T-helper 2 cell treated with Interferon-gamma antibody and Interleukin-4, amounts not matched to agents 5 μg/mL and 100 μg/mL, for 36 hours (primary cell): Measurements from ENCODE around the gene ETV1.

Experiments
- DNase-seq: peaks from one replicate; pipeline ENCODE4 v3.0.0; 2021; ENCODE audit warnings: low spot score
- H3K27ac Mint-ChIP-seq: one replicate; pipeline ENCODE4 v1.8.0; 2021; ENCODE audit warnings: mild to moderate bottlenecking, mixed read lengths
- H3K27me3 Mint-ChIP-seq: one replicate; pipeline ENCODE4 v1.8.0; 2021; ENCODE audit warnings: low read depth, mixed read lengths
- H3K36me3 Mint-ChIP-seq: one replicate; pipeline ENCODE4 v1.8.0; 2021; ENCODE audit warnings: low read depth, mixed read lengths
- H3K4me1 Mint-ChIP-seq: one replicate; pipeline ENCODE4 v1.8.0; 2021; ENCODE audit warnings: low read depth, mixed read lengths
- H3K4me3 Mint-ChIP-seq: one replicate; pipeline ENCODE4 v1.8.0; 2022; ENCODE audit warnings: mild to moderate bottlenecking, moderate library complexity, mixed read lengths
- H3K9me3 Mint-ChIP-seq: one replicate; pipeline ENCODE4 v1.8.0; 2021; ENCODE audit warnings: mixed read lengths

ETV1 gene

GRCh38 chr7:13989126-13989948 lies at the start of gene ETV1:
TSS of gene ETV1 (minus strand) at chr7:13989666. CDS start at chr7:13989052, 614 bp downstream.
- Mint-ChIP-seq H3K27ac (no peak within 1 kb of the TSS), H3K4me3 (no peak within 1 kb of the TSS), H3K36me3 (no peaks in the 10 kb centered on the region), H3K4me1 (no peaks in the 10 kb centered on the region), H3K27me3 (no peaks in the 10 kb centered on the region), H3K9me3 (no peaks in the 10 kb centered on the region)
- DNase-seq = no peak

- no peak for DNase-seq
- no peaks in the 10 kb centered on the region for H3K27me3 Mint-ChIP-seq
- no peaks in the 10 kb centered on the region for H3K36me3 Mint-ChIP-seq
- no peak overlapping the region for H3K27ac Mint-ChIP-seq
- peaks cover 7% of the 10 kb centered on the region for H3K9me3 Mint-ChIP-seq
- no peak overlapping the region for H3K4me3 Mint-ChIP-seq
- H3K4me1 Mint-ChIP-seq = no peaks in the 10 kb centered on the region
Observed at GRCh38 chr7:14024406-14024805, 34.9 kb upstream of the ETV1 start.

- H3K9me3 Mint-ChIP-seq = peaks cover 7% of the 10 kb centered on the region
- DNase-seq = no peak
- H3K36me3 Mint-ChIP-seq = no peaks in the 10 kb centered on the region
- no peaks in the 10 kb centered on the region for H3K4me1 Mint-ChIP-seq
- H3K27me3 Mint-ChIP-seq = no peaks in the 10 kb centered on the region
- H3K27ac Mint-ChIP-seq = no peak overlapping the region
- H3K4me3 Mint-ChIP-seq = no peak overlapping the region
Observed at GRCh38 chr7:14023838-14024237, 34.4 kb upstream of the ETV1 start.

- no peak overlapping the region for H3K27ac Mint-ChIP-seq
- H3K27me3 Mint-ChIP-seq = no peaks in the 10 kb centered on the region
- no peak for DNase-seq
- no peaks in the 10 kb centered on the region for H3K36me3 Mint-ChIP-seq
- H3K9me3 Mint-ChIP-seq = peaks cover 7% of the 10 kb centered on the region
- H3K4me1 Mint-ChIP-seq = no peaks in the 10 kb centered on the region
- H3K4me3 Mint-ChIP-seq = no peak overlapping the region
Observed at GRCh38 chr7:14023342-14023741, 33.9 kb upstream of the ETV1 start.

- H3K27me3 Mint-ChIP-seq = no peaks in the 10 kb centered on the region
- DNase-seq = no peak
- no peak overlapping the region for H3K27ac Mint-ChIP-seq
- H3K9me3 Mint-ChIP-seq = peaks cover 8% of the 10 kb centered on the region
- no peaks in the 10 kb centered on the region for H3K4me1 Mint-ChIP-seq
- H3K36me3 Mint-ChIP-seq = no peaks in the 10 kb centered on the region
- no peak overlapping the region for H3K4me3 Mint-ChIP-seq
Observed at GRCh38 chr7:14021069-14021468, 31.6 kb upstream of the ETV1 start.

- Mint-ChIP-seq H3K36me3 (no peaks in the 10 kb centered on the region), H3K9me3 (peaks cover 8% of the 10 kb centered on the region), H3K4me1 (no peaks in the 10 kb centered on the region), H3K4me3 (no peak overlapping the region), H3K27ac (no peak overlapping the region), H3K27me3 (no peaks in the 10 kb centered on the region)
- no peak for DNase-seq
Observed at GRCh38 chr7:14020339-14020900, 31.0 kb upstream of the ETV1 start.

GRCh38 chr7:14018751-14019150 lies 29.3 kb upstream of the ETV1 start:
- H3K9me3 Mint-ChIP-seq = peaks cover 4% of the 10 kb centered on the region
- no peak overlapping the region for H3K4me3 Mint-ChIP-seq
- no peak overlapping the region for H3K27ac Mint-ChIP-seq

GRCh38 chr7:14016950-14017349 lies 27.5 kb upstream of the ETV1 start:
- Mint-ChIP-seq H3K27ac (no peak overlapping the region), H3K9me3 (peaks cover 4% of the 10 kb centered on the region), H3K27me3 (no peaks in the 10 kb centered on the region), H3K36me3 (no peaks in the 10 kb centered on the region), H3K4me1 (no peaks in the 10 kb centered on the region), H3K4me3 (no peak overlapping the region)
- DNase-seq = no peak

More at GRCh38 chr7:14018751-14019150, 29.3 kb upstream of the ETV1 start:
- no peaks in the 10 kb centered on the region for H3K4me1 Mint-ChIP-seq
- no peak for DNase-seq
- no peaks in the 10 kb centered on the region for H3K27me3 Mint-ChIP-seq
- H3K36me3 Mint-ChIP-seq = no peaks in the 10 kb centered on the region

GRCh38 chr7:14013898-14014297 lies 24.4 kb upstream of the ETV1 start:
- peaks cover 4% of the 10 kb centered on the region for H3K9me3 Mint-ChIP-seq
- H3K4me1 Mint-ChIP-seq = no peaks in the 10 kb centered on the region
- H3K27me3 Mint-ChIP-seq = no peaks in the 10 kb centered on the region
- H3K36me3 Mint-ChIP-seq = no peaks in the 10 kb centered on the region
- no peak overlapping the region for H3K27ac Mint-ChIP-seq
- no peak overlapping the region for H3K4me3 Mint-ChIP-seq
- no peak for DNase-seq

- H3K4me1 Mint-ChIP-seq = no peaks in the 10 kb centered on the region
Observed at GRCh38 chr7:14009453-14010418, 20.3 kb upstream of the ETV1 start.

GRCh38 chr7:14001139-14001538 lies 11.7 kb upstream of the ETV1 start:
- no peaks in the 10 kb centered on the region for H3K4me1 Mint-ChIP-seq
- H3K27me3 Mint-ChIP-seq = no peaks in the 10 kb centered on the region
- H3K4me3 Mint-ChIP-seq = no peak overlapping the region
- no peak for DNase-seq
- H3K36me3 Mint-ChIP-seq = no peaks in the 10 kb centered on the region
- no peak overlapping the region for H3K27ac Mint-ChIP-seq
- peaks cover 10% of the 10 kb centered on the region for H3K9me3 Mint-ChIP-seq

More at GRCh38 chr7:14009453-14010418, 20.3 kb upstream of the ETV1 start:
- Mint-ChIP-seq H3K27ac (no peak overlapping the region), H3K4me3 (no peak overlapping the region), H3K36me3 (no peaks in the 10 kb centered on the region), H3K9me3 (peaks cover 4% of the 10 kb centered on the region), H3K27me3 (no peaks in the 10 kb centered on the region)
- DNase-seq = no peak

GRCh38 chr7:14000247-14000646 lies 10.8 kb upstream of the ETV1 start:
- peaks cover 7% of the 10 kb centered on the region for H3K9me3 Mint-ChIP-seq
- no peak overlapping the region for H3K27ac Mint-ChIP-seq
- H3K27me3 Mint-ChIP-seq = no peaks in the 10 kb centered on the region
- H3K36me3 Mint-ChIP-seq = no peaks in the 10 kb centered on the region
- no peak overlapping the region for H3K4me3 Mint-ChIP-seq
- no peaks in the 10 kb centered on the region for H3K4me1 Mint-ChIP-seq
- no peak for DNase-seq

- H3K4me1 Mint-ChIP-seq = no peaks in the 10 kb centered on the region
- no peaks in the 10 kb centered on the region for H3K27me3 Mint-ChIP-seq
- no peak for DNase-seq
- H3K9me3 Mint-ChIP-seq = no peaks in the 10 kb centered on the region
- H3K4me3 Mint-ChIP-seq = no peak overlapping the region
- H3K27ac Mint-ChIP-seq = no peak overlapping the region
- H3K36me3 Mint-ChIP-seq = no peaks in the 10 kb centered on the region
Observed at GRCh38 chr7:13998866-13999265, 9.4 kb upstream of the ETV1 start.

GRCh38 chr7:13992596-13992964 lies 3.1 kb upstream of the ETV1 start:
- H3K4me3 Mint-ChIP-seq = no peak overlapping the region
- no peaks in the 10 kb centered on the region for H3K4me1 Mint-ChIP-seq
- DNase-seq = no peak
- H3K9me3 Mint-ChIP-seq = no peaks in the 10 kb centered on the region
- H3K36me3 Mint-ChIP-seq = no peaks in the 10 kb centered on the region
- no peaks in the 10 kb centered on the region for H3K27me3 Mint-ChIP-seq
- no peak overlapping the region for H3K27ac Mint-ChIP-seq
